GM19395 (cell line): ENCODE measurements around the gene TREX2.
"Not testable (repeated sequence)": the region's sequence is repeated elsewhere in the genome, so short reads cannot be mapped to it uniquely, and the experiment has no call there.

Source experiments
- ATAC-seq: cut with Tn5 transposase; IDR thresholded peaks from one replicate; pipeline ENCODE4 v1.9.1; 2021; ENCODE audit warnings: mild to moderate bottlenecking, moderate library complexity; ENCODE audit not compliant: unreplicated experiment

Gene TREX2

GRCh38 chrX:153410888-153411254, 35.0 kb downstream of the TREX2 start:
- ATAC-seq, result no peak

DNA sequence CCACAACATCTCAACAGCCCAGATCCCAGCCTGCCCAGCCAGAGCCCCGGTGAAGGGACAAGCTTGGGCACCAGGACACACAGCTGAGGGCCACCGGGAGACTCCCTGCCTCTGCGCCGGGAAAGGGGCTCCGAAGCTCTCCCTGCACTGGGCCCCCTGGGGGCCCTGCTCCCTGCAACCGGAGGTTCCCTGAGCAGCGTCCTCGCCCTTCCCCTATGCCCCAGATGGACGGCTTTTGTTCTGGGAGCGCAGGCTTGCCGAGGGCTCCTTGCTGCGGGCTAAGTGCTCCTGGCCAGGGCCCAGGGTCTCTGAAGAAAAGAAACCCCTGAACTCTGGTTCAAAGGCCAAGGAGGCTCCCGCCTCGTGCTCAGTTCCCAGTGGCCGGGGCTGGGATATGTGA, 35.5 kb downstream of the TREX2 start:
- no peak for ATAC-seq

- ATAC-seq, result no peak
Observed at GRCh38 chrX:153409414-153410101, 36.3 kb downstream of the TREX2 start.

DNA sequence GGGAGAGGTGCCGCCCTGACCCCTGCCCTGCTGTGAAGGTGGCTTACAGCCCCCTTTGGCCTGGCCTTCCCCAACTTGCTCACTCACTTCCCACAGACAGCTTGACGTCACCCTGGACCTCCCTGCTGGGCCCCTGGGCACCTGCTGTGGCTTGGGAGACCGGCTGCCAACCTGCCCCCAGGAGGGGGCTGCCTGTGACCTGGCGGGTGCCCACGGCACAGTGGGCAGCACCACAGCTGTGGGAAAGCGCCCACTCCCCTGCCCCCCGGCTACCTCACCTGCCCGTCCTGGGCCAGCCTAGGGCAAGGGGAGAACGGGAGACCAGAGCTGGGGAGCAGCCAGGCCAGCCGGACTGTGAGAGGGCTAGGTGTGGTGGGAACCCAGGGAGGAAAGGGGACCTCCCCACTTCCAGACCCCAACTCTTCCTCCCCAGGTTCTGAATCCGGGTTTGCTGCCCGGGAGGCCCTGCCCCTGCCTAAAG, 36.9 kb downstream of the TREX2 start:
- no peak for ATAC-seq

- no peak for ATAC-seq
Observed at GRCh38 chrX:153408221-153408721, 37.6 kb downstream of the TREX2 start.

GRCh38 chrX:153407736-153408135, 38.1 kb downstream of the TREX2 start:
- ATAC-seq, result no peak

GRCh38 chrX:153406903-153407302, 39.0 kb downstream of the TREX2 start:
- ATAC-seq, result no peak

- no peak for ATAC-seq
Observed at GRCh38 chrX:153406011-153406410, 39.8 kb downstream of the TREX2 start.

DNA sequence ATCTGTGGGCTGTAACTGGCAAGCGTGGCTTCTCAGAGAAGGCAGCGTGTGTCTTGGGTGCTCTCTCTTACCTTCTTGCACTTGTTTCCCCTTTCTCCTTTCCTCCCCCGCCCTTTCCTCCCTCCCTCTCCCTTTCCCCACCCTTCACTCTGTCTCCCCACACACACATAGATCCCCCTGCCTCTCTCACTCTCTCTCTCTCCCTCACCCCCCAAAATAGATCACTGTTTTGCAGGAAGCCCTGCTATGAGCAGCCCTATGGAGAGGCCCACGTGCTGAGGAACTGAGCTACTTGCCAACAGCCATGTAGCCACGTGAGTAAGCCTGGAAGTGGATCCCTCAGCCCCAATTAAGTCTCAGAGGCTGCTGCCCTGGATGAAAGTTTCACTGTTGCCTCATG, 40.4 kb downstream of the TREX2 start:
- no peak for ATAC-seq

DNA sequence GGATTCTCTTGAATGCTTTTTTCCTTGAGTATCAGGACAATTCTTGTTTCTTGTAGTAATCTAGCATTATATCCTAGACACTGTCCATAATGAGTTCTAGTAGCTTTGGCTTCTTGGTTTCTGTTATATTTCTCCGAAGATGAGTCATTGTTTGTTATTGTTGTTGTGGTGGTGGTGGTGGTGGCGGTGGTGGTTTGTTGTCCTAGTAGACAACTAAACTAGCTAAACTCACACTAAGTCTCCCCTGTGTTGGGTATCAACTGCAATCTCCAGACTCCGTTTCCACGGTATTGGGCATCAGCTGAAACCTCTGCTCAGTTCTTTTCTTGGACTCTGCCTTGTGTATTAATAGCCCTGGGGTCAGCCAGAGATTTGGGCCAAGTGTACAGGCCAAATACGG, 41.5 kb downstream of the TREX2 start:
- ATAC-seq, result not testable (repeated sequence)

DNA sequence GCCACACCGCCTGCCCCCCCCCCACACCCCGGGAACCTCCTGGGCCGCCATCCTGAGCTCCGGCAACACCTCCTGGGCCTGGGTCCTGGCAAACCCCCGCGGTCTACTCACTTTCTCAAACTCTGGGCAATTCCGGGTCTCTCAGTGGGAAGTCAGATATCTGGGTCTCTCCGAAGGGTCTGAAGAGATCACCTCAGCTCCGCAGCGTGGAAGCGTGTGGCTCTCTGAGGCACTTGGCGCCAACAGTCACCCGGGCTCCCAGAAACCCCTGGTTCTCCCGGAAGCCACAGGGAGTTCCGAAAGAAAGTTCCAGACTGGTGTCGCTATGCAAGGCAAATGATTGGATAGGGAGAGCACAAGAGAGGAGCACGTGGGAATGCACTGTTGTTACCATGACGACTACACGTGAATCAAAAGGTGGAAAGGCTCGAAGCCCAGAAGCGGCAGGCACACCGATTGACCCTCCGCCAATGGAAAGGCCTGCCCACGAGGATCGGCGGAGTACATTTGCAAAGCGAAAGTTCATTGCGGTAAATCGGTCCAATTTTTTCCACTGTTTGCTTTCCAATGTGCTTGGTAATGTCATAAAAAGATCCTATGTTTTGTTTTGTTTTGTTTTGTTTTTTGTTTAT, 44.6 kb downstream of the TREX2 start, which contains the start of gene PNMA6E:
PNMA6E (minus strand) TSS at position 218 of the 632 bp plus-strand sequence. CDS start 2,501 bp downstream, outside the sequence.
- ATAC-seq, result no peak

- ATAC-seq, result peak; percentile 54
Observed at GRCh38 chrX:153400146-153401132, 45.4 kb downstream of the TREX2 start.

DNA sequence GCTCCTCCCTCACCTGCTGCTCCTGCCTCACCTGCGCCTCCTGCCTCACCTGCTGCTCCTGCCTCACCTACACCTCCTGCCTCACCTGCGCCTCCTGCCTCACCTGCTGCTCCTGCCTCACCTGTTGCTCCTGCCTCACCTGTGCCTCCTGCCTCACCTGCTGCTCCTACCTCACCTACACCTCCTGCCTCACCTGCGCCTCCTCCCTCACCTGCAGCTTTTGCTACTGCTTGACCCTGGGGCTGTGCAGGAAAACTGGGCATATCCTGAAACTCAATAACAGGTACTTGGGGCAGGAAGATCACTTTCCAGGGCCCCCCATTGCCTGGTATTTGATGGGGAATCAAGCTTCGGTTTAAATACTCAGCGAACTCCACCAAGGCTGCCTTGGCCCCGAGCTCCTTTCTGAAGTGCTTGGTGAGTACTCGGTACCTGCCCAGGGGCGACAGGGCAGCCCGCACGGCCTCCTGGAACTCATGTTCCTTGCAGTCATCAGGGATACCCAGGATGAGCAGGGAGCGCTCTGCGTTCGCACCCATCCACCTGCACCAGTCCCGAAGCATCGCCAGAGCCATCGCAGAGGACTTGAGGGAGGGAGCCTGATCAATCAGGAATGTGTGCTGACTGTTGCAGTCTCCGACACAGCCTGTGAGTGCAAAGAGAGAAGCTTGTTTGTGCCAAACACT, 47.4 kb downstream of the TREX2 start:
- ATAC-seq, result no peak

DNA sequence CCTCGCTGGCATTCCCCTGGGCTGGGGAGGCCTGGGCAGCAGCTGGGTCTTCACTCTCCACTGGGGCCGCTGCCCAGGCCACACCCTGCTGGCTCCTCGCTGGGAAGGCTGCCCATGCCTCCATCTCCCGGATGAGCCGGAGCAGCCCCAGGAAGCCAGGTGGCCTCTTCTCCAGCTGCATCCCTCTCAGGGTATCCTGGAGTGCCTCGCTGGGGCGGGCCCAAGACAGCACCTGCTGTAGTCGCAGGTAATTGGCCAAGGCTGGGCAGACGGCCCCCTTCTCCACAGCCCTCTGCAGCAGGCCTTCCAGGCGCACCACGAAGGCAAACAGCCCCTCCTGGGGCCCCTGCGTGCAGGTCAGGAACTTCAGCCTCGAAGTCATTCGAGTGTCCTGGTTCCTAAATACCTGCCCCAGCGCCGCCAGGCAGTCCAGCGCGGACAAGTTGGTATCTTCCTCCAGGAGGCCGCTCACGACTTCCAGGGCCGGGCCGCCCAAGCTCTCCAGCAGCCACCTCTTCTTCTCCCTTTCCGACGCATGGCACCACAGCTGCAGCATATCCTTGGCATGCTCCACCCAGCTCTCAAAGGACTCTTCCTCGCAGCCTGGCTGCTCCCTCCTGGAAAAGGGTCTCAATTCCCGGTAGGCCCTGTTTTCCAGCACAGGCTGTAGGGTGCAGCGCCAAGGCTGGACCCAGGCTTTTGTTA, 48.4 kb downstream of the TREX2 start:
- no peak for ATAC-seq

- ATAC-seq, result no peak
Observed at GRCh38 chrX:153396320-153397195, 49.3 kb downstream of the TREX2 start.

DNA sequence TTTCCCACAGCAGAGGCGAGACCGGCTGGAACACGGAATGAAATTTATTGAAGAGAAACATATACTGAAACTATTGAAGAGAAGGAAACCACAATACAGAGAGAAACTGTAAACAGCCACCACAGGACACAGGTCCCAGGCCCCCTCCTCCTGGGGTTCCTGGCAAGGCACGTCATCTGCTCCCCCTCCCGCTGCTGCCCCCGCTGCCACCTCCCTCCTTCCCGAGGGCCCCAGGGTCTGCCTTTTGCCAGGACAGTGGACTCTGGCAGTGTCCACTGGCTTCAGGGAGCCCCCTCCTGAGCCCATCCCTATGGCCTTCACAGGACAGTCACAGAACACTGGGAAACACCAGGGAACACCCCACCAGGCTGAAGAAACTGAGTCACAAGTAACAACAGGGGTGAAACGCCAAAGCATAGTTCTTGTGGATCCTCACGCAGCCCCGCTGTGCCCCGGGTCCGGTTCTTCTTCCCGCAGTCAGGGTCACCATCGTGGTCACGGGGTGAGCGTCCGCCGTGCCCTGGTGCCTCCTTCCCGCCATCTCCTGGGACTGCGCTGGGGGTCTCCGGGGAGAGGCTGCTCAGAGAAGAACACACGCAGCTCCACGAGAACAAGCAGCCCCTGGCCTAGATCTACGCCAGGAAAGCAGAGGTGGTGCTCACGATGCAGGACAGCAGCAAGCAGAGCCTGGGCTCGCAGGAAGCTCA, 50.1 kb downstream of the TREX2 start:
- ATAC-seq, result no peak

- ATAC-seq, result no peak
Observed at GRCh38 chrX:153394612-153395011, 51.2 kb downstream of the TREX2 start.
